Small intestine (tissue), 7 donors: ENCODE data around the gene CEP78. TPM values are rescaled to one million over a fixed set of nuclear protein-coding genes. Genes with fewer than 3 reads are reported as not detected.

Source experiments
- DNase-seq, 2 donors: peaks; one replicate each; pipeline versions ENCODE4 v3.0.0 to v3.0.0-alpha.2; 2013
- FAIRE-seq: peaks from 2 replicates; lab custom pipeline; 2012; peaks lifted over from hg19 to GRCh38; lab: Jason Lieb, UNC
- H3K27ac ChIP-seq, 3 donors: one replicate each; pipeline ENCODE4 v1.5.1; 2013; ENCODE audit warnings: low read length in 2 of 3, mild to moderate bottlenecking in 2 of 3, control low read depth in 1 of 3, inconsistent platforms in 1 of 3, low read depth in 1 of 3, moderate library complexity in 1 of 3
- H3K27me3 ChIP-seq, 3 donors: one replicate each; pipeline ENCODE4 v1.6.1; 2013; ENCODE audit warnings: low read length in 3 of 3, inconsistent platforms in 1 of 3; ENCODE audit not compliant: control insufficient read depth in 3 of 3, insufficient read depth in 3 of 3
- H3K36me3 ChIP-seq, 3 donors: one replicate each; pipeline ENCODE4 v1.6.1; 2013; ENCODE audit warnings: low read length in 3 of 3, inconsistent platforms in 1 of 3, low read depth in 1 of 3, mild to moderate bottlenecking in 1 of 3, moderate library complexity in 1 of 3; ENCODE audit not compliant: control insufficient read depth in 3 of 3, insufficient read depth in 2 of 3
- H3K4me1 ChIP-seq, 3 donors: one replicate each; pipeline ENCODE4 v1.6.1; 2013; ENCODE audit warnings: low read length in 2 of 3, inconsistent platforms in 1 of 3, low read depth in 1 of 3, mild to moderate bottlenecking in 1 of 3, moderate library complexity in 1 of 3; ENCODE audit not compliant: control insufficient read depth in 3 of 3, insufficient read depth in 2 of 3
- H3K4me3 ChIP-seq, 3 donors: one replicate each; pipeline ENCODE4 v1.5.1; 2013; ENCODE audit warnings: low read length in 3 of 3, control low read depth in 1 of 3, inconsistent platforms in 1 of 3, low read depth in 1 of 3, mild to moderate bottlenecking in 1 of 3, moderate library complexity in 1 of 3
- H3K9me3 ChIP-seq, 2 donors: one replicate each; pipeline ENCODE4 v1.6.1; 2013; ENCODE audit warnings: low read depth in 1 of 2, low read length in 1 of 2; ENCODE audit not compliant: control insufficient read depth in 2 of 2, insufficient read depth in 1 of 2
- WGBS, 3 donors: extraction: QIAGEN DNeasy Blood & Tissue Kit; methylation state at CpG; one replicate each; pipeline ENCODE4 v1.1.7; 2013; 5-methylcytosine and 5-hydroxymethylcytosine counted together
- polyA plus RNA-seq, 4 donors: library from polyadenylated mRNA; stranded (reverse) in 3 of 4; unstranded in 1 of 4; fragments of 200-250 nt in 3 of 4; fragments of 120-200 nt in 1 of 4; gene quantifications; one replicate each; pipeline versions ENCODE4 v1.2.1 to v1.2.3, GENCODE V29; 2013
- donor health status: healthy with polysubstance abuse.
- donor health status: control.
- donor health status: control.
- donor health status: Bipolar disorder and iron deficiency.
- donor health status: healthy.

CEP78 gene
- polyA plus RNA-seq, 4 donors = 0.81 to 14.9 (median 5.7) TPM

DNA sequence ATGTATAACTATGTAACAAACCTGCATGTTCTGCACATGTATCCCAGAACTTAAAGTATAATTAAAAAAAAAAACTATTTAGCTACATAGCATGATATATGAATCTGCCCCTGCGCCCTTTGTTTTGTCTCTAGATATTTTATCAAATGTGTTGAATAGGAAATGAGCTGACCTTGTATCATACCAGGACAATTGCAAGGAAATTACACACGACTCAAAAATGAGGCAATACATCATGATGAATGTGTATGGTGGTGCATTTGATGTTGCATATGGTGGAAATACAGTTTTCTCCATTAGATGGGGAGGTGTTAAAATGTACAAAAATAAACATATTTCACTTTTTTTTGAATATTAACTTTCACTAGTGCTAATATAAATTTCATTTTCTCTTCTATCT lies 28.6 kb upstream of the CEP78 start:
- 77 to 86% (median 81%) methylated on average over 2 of the region's 2 CpGs for WGBS, 3 donors
- no peaks in the 10 kb centered on the region for H3K27me3 ChIP-seq
- FAIRE-seq (no peak), DNase-seq (no peak)
- H3K9me3 ChIP-seq = no peaks in the 10 kb centered on the region
- no peaks in the 10 kb centered on the region for H3K4me1 ChIP-seq
- no peak overlapping the region for H3K4me3 ChIP-seq
- no peak overlapping the region for H3K27ac ChIP-seq
- H3K36me3 ChIP-seq = no peaks in the 10 kb centered on the region

DNA sequence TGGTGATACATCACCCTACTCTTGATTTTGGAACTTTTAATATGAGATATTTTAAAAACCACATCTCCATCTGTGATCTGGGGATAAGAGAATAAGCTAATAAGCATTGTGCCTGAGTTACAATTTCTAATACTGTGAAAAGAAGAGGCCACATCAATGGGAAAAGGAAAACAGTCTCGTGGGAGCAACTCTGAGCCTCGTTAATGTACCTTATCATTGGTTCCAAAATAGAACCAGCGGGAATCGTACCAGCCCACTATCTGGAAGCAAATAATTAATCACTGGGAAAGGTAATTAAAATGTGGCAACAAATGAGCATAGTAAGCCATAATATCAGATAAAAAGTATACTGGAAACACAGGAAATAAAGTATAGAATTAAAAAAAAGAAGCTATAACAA lies 28.0 kb upstream of the CEP78 start:
- H3K4me1 ChIP-seq = no peaks in the 10 kb centered on the region
- DNase-seq (no peak), FAIRE-seq (no peak)
- H3K36me3 ChIP-seq = no peaks in the 10 kb centered on the region
- H3K27ac ChIP-seq = no peak overlapping the region
- WGBS, 3 donors = 14 to 54% (median 38%) methylated on average over 4 of the region's 4 CpGs
- H3K4me3 ChIP-seq = no peak overlapping the region
- no peaks in the 10 kb centered on the region for H3K27me3 ChIP-seq
- H3K9me3 ChIP-seq = no peaks in the 10 kb centered on the region

DNA sequence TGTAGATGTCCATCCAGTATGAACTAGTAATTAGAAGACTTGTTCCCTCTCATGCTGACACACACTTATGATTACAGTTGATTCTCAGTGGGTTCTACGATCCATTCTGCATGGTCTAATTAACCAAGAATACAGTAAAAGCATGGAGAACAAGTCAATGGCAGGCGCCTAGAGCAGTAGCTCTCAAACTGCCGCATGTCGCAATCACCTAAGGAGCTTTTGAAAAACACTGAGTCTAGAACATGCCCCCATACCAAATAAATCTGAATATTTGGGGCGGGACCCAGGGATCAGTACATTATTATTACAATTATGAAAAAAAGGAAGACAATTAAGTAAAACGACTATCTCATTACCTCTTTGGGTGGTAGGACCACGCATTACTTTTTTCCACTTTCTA lies 26.7 kb upstream of the CEP78 start:
- H3K27me3 ChIP-seq = no peaks in the 10 kb centered on the region
- no peaks in the 10 kb centered on the region for H3K4me1 ChIP-seq
- no peaks in the 10 kb centered on the region for H3K9me3 ChIP-seq
- no peak overlapping the region for H3K27ac ChIP-seq
- DNase-seq = no peak
- no peaks in the 10 kb centered on the region for H3K36me3 ChIP-seq
- no peak for FAIRE-seq
- WGBS, 3 donors = 79 to 94% (median 93%) methylated on average over 7 of the region's 7 CpGs
- no peak overlapping the region for H3K4me3 ChIP-seq

DNA sequence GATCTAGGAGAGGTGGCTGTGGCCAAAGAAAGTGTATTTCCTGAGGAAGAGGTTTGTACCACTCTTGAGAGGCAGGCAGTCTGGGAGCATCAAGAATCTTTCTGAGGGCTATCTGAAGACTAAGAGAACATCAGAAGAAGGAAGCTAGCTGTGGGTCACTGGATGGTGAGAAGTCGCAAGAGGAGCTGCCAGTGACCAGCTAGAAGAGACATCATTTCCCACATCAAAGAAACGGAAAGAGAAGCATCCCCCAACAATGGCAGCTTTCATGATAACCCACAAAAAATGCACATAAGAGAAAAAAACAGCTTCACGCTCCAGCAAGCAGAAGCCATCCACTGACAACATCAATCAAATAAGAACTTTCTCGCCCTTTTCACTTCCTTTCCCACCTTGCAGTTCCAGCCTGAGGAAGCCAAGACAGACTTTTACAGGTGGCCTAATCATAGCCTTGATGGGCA lies 25.0 kb upstream of the CEP78 start:
- FAIRE-seq (no peak), DNase-seq (peak in 1 of 2 donors; percentile 16)
- WGBS, 3 donors = 67 to 85% (median 70%) methylated on average over 4 of the region's 4 CpGs

DNA sequence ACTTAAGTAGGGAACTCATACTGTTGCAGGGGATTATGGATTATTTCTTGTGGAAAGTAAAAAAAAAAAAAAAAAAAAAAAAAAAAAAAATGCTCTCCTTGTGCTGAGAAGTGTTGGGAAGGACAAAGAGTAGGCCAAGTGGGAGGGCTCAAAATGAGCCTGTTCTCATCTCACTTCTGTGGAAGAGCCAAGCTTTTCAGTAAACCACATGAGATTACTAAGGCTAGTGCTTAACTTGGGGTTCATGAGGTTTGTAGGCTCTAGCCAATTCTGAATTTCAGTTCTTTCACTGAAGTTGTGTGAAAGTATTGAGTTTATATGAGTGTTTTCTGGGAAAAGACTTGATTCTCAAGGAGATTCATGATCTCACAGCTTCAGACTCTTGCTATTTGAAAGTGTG lies 23.0 kb upstream of the CEP78 start:
- H3K4me1 ChIP-seq = no peaks in the 10 kb centered on the region
- DNase-seq = no peak
- no peaks in the 10 kb centered on the region for H3K9me3 ChIP-seq
- H3K27ac ChIP-seq = no peak overlapping the region
- no peak for FAIRE-seq
- H3K27me3 ChIP-seq = no peaks in the 10 kb centered on the region
- no peak overlapping the region for H3K4me3 ChIP-seq
- H3K36me3 ChIP-seq = no peaks in the 10 kb centered on the region

More for the DNA sequence above, 25.0 kb upstream of the CEP78 start:
- H3K9me3 ChIP-seq = no peaks in the 10 kb centered on the region
- H3K27me3 ChIP-seq = no peaks in the 10 kb centered on the region
- H3K4me3 ChIP-seq = no peak overlapping the region
- no peak overlapping the region for H3K27ac ChIP-seq
- no peaks in the 10 kb centered on the region for H3K36me3 ChIP-seq
- H3K4me1 ChIP-seq = no peaks in the 10 kb centered on the region

DNA sequence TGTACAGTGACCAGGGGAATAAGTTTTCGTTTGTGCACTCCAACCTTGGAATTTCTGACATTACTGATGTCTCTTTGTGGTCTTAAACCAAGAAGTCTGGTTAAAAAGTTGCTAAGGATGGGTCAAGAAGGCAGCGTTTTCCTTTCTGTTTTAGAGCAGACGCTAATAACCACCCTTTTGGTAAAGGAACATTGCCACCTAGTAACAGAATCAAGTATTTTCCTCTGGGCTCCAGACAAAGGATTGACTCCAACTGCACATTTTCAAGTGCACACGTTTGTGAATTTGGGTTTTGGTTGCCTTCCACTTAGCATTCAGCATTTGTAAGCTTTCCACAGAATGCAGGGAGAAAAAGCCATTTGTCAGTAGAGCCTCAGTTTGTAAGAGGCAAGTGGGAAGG lies 22.2 kb upstream of the CEP78 start:
- FAIRE-seq (no peak), DNase-seq (peak in 1 of 2 donors; percentile 29)
- WGBS, 3 donors = 15 to 22% (median 18%) methylated on average over 4 of the region's 4 CpGs
- Histone ChIP-seq H3K36me3 (no peaks in the 10 kb centered on the region), H3K4me1 (no peaks in the 10 kb centered on the region), H3K9me3 (no peaks in the 10 kb centered on the region), H3K27ac (no peak overlapping the region), H3K4me3 (no peak overlapping the region), H3K27me3 (no peaks in the 10 kb centered on the region)

DNA sequence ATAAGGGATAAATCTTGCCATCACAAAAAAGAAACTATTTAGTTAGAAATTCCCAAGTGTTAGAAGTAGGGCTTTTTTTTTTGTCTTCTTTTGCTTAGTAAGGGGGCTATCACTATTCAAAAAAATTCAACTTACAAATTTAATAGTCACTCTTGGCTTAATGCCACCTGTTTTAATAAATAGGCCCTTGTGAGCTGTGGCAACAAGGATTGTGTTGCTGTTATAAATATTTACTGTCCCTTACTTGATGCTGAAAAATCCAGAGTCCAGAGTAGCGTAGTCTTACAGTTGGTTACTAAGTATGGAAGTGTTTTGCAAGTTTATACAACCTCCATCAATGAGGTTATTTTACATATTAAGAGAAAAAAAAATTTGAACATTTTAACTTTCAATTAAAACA lies 21.4 kb upstream of the CEP78 start:
- Histone ChIP-seq H3K4me1 (no peaks in the 10 kb centered on the region), H3K4me3 (no peak overlapping the region), H3K27me3 (no peaks in the 10 kb centered on the region), H3K27ac (no peak overlapping the region), H3K36me3 (no peaks in the 10 kb centered on the region), H3K9me3 (no peaks in the 10 kb centered on the region)
- DNase-seq = no peak
- 34 to 62% (median 41%) methylated on average over 1 of the region's 1 CpG for WGBS, 3 donors
- FAIRE-seq = no peak

DNA sequence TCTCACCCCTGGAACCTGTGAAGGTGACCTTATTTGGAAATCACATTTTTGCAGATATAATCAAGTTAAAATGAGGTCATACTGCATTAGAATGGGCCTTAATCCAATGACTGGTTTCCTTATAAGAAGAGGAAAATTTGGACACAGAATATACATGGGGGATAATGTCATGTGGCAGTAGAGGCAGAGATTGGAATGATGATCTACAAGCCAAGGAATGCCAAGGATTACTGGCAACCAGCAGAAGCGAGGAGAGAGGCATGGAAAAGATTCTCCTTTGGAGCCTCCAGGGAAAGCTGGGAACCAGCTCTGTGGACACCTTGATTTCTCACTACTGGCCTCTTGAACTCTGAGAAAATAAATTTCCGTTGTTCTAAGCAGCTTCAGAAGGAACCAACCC lies 20.2 kb upstream of the CEP78 start:
- WGBS, 3 donors = 85 to 87% (median 85%) methylated on average over 2 of the region's 2 CpGs
- Histone ChIP-seq H3K4me3 (no peak overlapping the region), H3K4me1 (no peaks in the 10 kb centered on the region), H3K27me3 (no peaks in the 10 kb centered on the region), H3K9me3 (no peaks in the 10 kb centered on the region), H3K36me3 (no peaks in the 10 kb centered on the region), H3K27ac (no peak overlapping the region)
- FAIRE-seq (no peak), DNase-seq (no peak)

DNA sequence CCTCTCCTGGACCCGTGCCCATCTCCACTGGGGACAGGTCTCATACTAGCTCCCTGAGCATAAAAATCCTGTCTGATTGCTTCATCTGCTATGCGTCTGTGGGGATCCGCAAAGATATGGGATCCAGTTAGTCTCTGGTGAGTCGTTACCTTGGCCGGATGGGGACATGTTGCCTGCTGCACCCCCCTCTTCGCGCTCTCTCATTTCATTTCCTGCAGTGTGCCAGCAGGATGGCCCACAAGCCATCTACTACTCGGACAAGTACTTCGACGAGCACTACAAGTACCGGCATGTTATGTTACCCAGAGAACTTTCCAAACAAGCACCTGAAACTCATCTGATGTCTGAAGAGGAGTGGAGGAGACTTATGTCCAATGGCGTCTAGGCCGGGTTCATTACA lies 17.0 kb upstream of the CEP78 start:
- DNase-seq (no peak), FAIRE-seq (no peak)
- Histone ChIP-seq H3K27ac (no peak overlapping the region), H3K9me3 (no peaks in the 10 kb centered on the region), H3K4me1 (no peaks in the 10 kb centered on the region), H3K4me3 (no peak overlapping the region), H3K27me3 (no peaks in the 10 kb centered on the region), H3K36me3 (no peaks in the 10 kb centered on the region)
- 88 to 90% (median 90%) methylated on average over 13 of the region's 13 CpGs for WGBS, 3 donors
